Bronchus fibroblast of lung (primary cell): ENCODE measurements around the gene TARBP1. TPM values are rescaled to one million over a fixed set of nuclear protein-coding genes. Genes with fewer than 3 reads are reported as not detected.

Source experiments
- total RNA-seq: library from RNA; depleted of rRNA; stranded (reverse); fragments of >200 nt; gene quantifications from 2 replicates; pipeline ENCODE4 v1.2.3, GENCODE V29; 2015

TARBP1 gene, protein sequence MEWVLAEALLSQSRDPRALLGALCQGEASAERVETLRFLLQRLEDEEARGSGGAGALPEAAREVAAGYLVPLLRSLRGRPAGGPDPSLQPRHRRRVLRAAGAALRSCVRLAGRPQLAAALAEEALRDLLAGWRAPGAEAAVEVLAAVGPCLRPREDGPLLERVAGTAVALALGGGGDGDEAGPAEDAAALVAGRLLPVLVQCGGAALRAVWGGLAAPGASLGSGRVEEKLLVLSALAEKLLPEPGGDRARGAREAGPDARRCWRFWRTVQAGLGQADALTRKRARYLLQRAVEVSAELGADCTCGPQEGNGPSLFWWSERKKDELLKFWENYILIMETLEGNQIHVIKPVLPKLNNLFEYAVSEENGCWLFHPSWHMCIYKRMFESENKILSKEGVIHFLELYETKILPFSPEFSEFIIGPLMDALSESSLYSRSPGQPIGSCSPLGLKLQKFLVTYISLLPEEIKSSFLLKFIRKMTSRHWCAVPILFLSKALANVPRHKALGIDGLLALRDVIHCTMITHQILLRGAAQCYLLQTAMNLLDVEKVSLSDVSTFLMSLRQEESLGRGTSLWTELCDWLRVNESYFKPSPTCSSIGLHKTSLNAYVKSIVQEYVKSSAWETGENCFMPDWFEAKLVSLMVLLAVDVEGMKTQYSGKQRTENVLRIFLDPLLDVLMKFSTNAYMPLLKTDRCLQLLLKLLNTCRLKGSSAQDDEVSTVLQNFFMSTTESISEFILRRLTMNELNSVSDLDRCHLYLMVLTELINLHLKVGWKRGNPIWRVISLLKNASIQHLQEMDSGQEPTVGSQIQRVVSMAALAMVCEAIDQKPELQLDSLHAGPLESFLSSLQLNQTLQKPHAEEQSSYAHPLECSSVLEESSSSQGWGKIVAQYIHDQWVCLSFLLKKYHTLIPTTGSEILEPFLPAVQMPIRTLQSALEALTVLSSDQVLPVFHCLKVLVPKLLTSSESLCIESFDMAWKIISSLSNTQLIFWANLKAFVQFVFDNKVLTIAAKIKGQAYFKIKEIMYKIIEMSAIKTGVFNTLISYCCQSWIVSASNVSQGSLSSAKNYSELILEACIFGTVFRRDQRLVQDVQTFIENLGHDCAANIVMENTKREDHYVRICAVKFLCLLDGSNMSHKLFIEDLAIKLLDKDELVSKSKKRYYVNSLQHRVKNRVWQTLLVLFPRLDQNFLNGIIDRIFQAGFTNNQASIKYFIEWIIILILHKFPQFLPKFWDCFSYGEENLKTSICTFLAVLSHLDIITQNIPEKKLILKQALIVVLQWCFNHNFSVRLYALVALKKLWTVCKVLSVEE (N-terminal part only)
- total RNA-seq, result 11.6 and 11.9 TPM in 2 replicates

DNA sequence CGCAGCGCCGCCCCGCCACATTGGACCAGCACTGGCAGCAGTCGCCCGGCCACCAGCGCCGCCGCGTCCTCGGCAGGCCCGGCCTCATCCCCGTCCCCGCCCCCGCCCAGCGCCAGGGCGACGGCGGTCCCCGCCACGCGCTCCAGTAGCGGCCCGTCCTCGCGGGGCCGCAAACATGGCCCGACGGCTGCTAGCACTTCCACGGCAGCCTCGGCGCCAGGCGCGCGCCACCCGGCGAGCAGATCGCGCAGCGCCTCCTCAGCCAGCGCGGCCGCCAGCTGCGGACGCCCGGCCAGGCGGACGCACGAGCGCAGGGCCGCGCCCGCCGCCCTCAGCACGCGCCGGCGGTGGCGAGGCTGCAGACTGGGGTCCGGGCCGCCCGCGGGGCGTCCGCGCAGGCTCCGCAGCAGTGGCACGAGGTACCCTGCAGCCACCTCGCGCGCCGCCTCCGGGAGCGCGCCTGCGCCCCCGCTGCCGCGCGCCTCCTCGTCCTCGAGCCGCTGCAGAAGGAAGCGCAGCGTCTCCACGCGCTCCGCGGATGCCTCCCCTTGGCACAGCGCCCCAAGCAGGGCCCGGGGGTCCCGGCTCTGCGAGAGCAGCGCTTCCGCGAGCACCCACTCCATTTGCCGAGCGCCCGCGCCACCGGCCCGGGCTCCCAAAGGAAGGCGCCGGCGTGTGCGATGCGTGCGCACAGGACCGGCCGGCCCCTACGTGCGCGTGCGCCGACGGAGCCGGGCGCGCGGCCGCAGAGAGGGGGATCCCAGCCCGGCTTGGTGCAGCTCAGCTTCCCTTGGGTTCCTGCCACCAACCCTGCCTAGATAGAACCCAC, at the start of gene TARBP1:
TARBP1 (minus strand) TSS at position 699 of the 829 bp plus-strand sequence; CDS start at position 623, 76 bp downstream.

DNA sequence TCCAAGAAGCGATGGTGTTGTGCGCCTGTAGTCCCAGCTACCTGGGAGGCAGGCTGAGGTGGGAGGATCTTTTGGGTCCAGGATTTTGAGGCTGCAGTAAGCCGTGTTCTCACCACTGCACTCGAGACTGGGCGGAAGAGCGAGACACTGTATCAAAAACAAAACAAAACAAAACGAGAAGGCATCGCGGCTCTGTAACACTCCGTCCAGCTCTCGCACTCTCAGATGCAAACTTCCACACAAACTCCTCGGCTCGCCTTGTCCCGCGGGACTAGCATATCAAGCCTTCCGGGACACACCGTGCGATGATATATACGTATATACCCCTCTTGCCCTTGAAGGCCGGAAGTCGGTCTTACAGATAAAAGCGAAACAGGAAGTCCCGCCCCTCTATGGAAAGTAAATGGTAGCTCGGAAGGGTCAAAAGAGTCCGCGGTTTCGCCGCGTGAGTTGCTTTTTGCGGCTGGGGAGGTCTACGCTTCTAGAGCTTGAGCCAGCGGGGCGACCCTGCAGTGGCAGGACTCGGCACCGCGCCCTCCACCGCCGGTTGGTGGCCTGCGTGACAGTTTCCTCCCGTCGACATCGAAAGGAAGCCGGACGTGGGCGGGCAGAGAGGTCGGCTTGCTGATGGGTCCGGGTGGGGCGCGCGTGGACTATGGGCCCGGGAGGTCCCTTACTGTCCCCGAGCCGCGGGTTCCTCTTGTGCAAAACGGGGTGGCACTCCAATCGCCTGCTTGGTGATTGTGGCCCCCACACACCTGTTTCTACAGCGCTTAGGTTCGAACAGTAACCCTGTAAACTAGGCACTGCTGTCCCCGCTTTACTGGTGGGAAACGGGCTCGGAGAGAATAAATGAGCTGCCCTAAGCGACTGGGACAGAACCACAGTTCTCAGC, 105.7 kb downstream of the TARBP1 start, which contains the start of gene COA6:
COA6 (plus strand) TSS at position 393 of the 895 bp plus-strand sequence; CDS start at position 404, 11 bp downstream.

Other genes starting within 250 kb of the TARBP1 start
- 19.5 and 22.9 TPM in 2 replicates for gene COA6, start 105.7 kb downstream of the TARBP1 start, total RNA-seq
- gene IRF2BP2, start 131.0 kb upstream of the TARBP1 start, total RNA-seq, result 48.5 and 62.4 TPM in 2 replicates